IPS-15b (cell line): Measurements from ENCODE around the gene CDHR1.

Experiments used
- H3K27me3 ChIP-seq: one replicate; pipeline ENCODE4 v1.6.1; 2013; ENCODE audit warnings: low read length; ENCODE audit not compliant: control insufficient read depth, insufficient read depth
- H3K36me3 ChIP-seq: one replicate; pipeline ENCODE4 v1.6.1; 2013; ENCODE audit warnings: low read length; ENCODE audit not compliant: control insufficient read depth, insufficient read depth
- H3K4me1 ChIP-seq: one replicate; pipeline ENCODE4 v1.6.1; 2013; ENCODE audit warnings: mild to moderate bottlenecking, low read length; ENCODE audit not compliant: control insufficient read depth, insufficient read depth
- H3K4me3 ChIP-seq: one replicate; pipeline ENCODE4 v1.5.1; 2013; ENCODE audit warnings: low read depth, low read length
- H3K9ac ChIP-seq: one replicate; pipeline ENCODE4 v1.6.1; 2013; ENCODE audit warnings: low read depth, mild to moderate bottlenecking, low read length
- H3K9me3 ChIP-seq: one replicate; pipeline ENCODE4 v1.6.1; 2013; ENCODE audit warnings: mild to moderate bottlenecking, low read length; ENCODE audit not compliant: control insufficient read depth, insufficient read depth

CDHR1 gene

DNA sequence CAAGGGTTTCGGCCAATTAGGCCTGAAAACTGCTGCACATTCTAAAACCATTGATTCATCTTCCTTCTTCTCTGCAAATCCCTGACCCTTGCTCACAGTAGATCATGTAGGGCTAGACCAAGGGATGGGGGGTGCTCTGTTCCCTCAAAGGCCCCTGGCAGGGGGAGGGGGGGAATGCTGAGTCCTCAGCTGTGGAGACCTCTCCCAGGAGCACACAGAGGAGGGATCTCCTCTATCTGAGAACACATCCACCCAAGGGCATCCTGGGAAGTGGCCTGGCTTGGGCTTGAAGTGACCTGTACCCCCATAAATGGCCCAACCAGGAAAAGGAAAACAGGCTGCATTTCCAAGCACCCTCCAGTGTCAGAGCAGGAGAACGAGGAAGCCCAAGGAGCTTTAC lies 1.0 kb upstream of the CDHR1 start:
- Histone ChIP-seq H3K9ac (no peak overlapping the region), H3K27me3 (peaks cover 61% of the 10 kb centered on the region), H3K9me3 (no peaks in the 10 kb centered on the region), H3K36me3 (peaks cover 4% of the 10 kb centered on the region), H3K4me1 (peaks cover 3% of the 10 kb centered on the region), H3K4me3 (no peak overlapping the region)

DNA sequence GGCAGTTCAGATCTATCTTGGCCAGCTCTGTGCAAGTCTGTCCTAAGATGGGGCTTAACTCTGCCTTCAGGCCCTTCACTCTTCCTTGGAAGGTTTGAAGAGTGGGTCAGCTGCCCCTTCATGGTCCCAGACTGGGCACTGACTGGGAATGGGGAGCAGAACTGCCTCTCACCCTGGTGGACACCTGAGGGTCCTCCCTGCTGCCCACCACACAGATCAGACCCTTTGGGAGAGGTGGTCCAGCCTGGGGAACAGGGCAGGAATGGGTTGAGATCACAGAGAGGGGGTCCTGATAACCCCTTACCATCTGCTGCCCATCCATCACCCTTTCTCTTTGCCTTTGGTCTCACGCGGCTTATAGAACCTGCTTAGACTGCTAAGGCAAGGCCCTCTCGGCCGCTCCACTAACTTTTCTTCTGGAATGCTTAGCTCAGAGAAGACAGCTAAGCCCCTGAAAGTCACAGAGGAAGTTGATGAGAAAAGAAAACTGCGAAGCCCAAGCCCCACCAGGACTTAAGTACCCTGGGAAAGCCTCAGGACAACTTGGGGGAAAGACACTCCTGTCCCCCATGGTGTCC lies 402 bp upstream of the CDHR1 start:
- no peak overlapping the region for H3K9ac ChIP-seq
- H3K36me3 ChIP-seq = peaks cover 4% of the 10 kb centered on the region
- peaks cover 3% of the 10 kb centered on the region for H3K4me1 ChIP-seq
- peaks cover 61% of the 10 kb centered on the region for H3K27me3 ChIP-seq
- H3K9me3 ChIP-seq = no peaks in the 10 kb centered on the region
- H3K4me3 ChIP-seq = peak overlapping the region; percentile 39

DNA sequence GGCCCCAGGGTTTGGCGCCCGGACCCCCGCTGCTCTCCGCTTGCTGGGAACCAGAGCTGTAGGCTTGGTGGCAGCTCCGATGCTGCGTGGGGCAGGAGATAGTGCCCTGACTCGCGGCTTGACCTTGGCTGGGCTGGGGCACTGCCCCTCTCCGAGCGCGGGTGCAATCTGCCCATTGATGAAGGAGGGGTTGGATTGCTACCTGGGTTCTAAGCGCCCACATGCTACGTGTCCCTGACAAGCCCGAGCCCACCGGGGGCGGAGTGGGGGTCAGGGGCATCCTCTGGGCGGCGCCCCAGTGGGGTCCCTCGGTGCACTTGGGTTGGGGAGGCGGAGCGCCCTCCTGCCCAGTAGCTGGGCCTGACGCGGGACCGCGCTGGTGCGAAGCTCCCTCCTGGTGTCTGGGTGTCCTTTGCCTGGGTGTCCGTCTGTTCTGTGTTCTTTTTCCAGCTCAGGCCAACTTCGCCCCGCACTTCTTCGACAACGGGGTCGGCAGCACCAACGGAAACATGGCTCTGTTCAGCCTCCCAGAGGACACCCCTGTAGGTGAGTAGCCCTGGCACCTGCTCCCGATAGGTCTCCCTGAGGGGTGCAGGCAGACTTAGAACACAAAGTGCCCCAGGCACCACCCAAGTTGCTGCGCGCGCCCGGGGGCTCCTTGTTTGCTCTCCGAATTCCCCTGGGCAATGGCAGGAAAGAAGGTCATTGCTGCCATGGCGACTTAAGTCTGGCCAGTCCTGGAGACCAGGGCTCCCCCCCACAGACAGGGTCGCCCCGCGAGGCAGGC lies 900 bp downstream of the CDHR1 start:
- Histone ChIP-seq H3K9me3 (no peaks in the 10 kb centered on the region), H3K4me3 (peak overlapping the region; percentile 68), H3K27me3 (peaks cover 61% of the 10 kb centered on the region), H3K4me1 (peaks cover 3% of the 10 kb centered on the region), H3K9ac (no peak overlapping the region), H3K36me3 (peaks cover 4% of the 10 kb centered on the region)

DNA sequence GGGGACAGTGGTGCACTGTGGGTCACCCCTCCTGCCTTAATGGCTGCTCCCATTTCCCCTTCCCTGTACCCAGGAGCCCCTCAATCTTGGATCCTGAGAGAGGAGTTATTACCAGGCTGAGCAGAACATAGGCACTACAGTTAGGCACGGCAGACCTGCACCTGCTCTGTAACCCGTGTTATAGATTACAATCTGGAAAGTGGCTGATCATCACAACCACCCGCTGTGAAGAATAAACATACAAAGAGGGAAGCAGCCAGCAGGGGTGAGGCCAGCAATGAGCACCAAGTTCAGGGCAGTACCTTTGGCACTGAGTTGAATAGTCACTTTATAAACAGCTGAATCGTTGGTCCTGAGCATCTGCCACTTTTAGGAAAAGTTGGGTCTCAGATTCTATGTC lies 1.7 kb downstream of the CDHR1 start:
- Histone ChIP-seq H3K27me3 (peaks cover 59% of the 10 kb centered on the region), H3K4me1 (peaks cover 3% of the 10 kb centered on the region), H3K9me3 (no peaks in the 10 kb centered on the region), H3K4me3 (no peak overlapping the region), H3K36me3 (peaks cover 4% of the 10 kb centered on the region), H3K9ac (no peak overlapping the region)

DNA sequence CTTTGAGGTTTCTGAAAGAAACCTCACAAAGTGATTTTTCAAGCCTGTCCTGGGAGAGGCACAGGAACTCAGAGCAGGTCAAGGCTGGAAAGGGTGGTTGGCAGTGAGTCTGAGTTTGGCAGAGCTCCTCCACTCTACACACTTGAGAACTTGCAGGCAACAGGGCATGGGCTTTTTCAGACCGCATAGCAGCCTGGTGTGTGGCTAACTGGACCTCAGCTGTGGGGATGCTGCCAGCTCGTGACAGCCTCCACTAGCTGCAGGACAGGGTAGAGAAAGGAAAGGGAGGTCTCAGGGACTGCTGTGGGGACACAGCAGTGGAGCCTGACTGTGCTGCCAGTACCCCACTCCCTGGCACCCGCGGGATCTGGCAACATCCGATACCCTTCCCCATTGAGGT lies 2.6 kb downstream of the CDHR1 start:
- no peak overlapping the region for H3K4me3 ChIP-seq
- H3K9ac ChIP-seq = no peak overlapping the region
- H3K27me3 ChIP-seq = peaks cover 54% of the 10 kb centered on the region
- H3K36me3 ChIP-seq = peaks cover 4% of the 10 kb centered on the region
- no peaks in the 10 kb centered on the region for H3K9me3 ChIP-seq
- H3K4me1 ChIP-seq = peaks cover 3% of the 10 kb centered on the region

DNA sequence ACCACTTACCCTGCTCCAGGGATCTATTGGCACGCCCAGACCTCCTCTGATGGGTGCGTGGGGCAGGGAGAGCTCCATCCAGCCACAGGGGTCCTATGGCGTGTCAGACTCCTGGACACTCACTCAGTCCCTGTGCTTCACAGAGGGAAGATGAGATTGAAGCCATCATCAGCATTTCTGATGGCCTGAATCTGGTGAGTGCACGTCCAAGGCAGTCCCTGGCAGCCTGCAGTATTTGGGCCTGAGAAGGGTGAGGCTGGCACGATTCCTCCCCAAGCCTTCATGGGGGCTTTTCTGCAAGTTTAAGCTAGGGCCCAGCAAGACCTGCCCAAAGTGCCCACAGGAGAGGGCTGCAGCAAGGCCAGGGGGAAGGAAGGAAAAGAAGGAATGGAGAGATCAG lies 3.3 kb downstream of the CDHR1 start:
- Histone ChIP-seq H3K36me3 (peaks cover 4% of the 10 kb centered on the region), H3K4me1 (peaks cover 3% of the 10 kb centered on the region), H3K9me3 (no peaks in the 10 kb centered on the region), H3K27me3 (peaks cover 53% of the 10 kb centered on the region), H3K9ac (no peak overlapping the region), H3K4me3 (no peak overlapping the region)

DNA sequence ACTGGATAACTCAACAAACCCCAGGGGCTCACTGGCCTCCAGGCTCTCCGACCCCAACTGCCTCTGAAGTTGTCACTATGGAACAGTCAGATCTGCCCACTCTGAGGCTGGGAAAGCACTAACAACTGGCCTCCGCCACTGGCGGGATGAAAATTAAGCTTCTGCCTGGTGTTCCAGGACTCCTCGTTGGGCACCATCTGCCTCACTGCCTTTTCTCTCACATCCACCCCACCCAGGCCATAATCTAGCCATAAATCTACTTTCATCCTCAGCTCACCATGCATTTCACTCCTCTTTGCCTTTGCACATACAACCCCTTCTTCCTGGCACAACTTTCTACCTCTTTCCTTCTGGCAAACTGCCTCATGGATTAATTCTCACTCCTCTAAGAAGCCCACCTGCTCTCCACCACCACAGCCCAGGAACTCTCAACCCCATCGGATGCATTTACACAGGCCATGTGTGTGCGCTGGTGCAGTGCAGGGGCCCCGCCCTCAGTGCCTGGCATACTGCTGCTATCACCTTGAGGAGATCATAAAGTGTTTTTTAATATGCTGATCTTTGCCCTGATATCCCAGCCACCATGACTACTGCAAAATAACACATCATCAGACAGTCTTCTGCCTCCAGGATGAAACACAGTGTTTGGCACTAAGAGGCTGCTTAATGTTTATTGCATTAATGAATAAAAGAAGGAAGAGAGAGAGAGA lies 4.0 kb downstream of the CDHR1 start:
- no peaks in the 10 kb centered on the region for H3K9me3 ChIP-seq
- H3K27me3 ChIP-seq = peaks cover 45% of the 10 kb centered on the region
- H3K36me3 ChIP-seq = peaks cover 4% of the 10 kb centered on the region
- H3K4me1 ChIP-seq = peaks cover 3% of the 10 kb centered on the region
- H3K9ac ChIP-seq = no peak overlapping the region
- H3K4me3 ChIP-seq = no peak overlapping the region

DNA sequence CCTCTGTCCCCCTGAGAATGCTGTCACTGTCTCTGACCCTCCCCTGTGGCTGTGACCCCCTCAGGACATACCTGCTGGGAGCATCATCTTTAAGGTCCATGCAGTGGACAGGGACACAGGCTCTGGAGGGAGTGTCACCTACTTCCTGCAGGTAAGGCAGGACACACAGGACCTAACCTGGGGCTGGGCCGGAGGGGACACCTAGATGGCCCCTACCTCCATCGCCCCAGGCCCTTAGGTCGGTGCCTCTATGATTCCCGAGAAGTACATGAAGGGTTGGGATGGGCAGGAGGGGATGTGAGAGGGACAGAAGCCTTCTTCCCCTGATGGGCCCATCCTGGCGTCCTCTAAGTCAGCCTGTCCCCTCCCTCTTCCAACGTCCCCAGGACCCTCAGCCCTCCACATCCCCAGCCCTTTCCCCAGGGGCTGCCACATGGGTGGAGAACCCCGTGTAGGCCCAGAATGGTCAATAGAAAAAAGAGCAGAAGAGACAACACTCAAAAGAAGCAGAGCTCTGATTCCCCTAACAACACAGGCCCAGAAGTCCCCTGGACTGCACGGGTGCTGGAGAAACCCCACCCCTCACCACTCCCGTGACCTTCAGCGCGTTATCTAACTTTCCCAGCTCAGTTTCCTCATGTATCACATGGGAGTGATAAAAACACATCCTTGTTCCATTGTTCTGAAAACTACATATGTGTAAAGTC lies 6.4 kb downstream of the CDHR1 start:
- Histone ChIP-seq H3K4me3 (no peak overlapping the region), H3K36me3 (peaks cover 4% of the 10 kb centered on the region), H3K9me3 (no peaks in the 10 kb centered on the region), H3K4me1 (no peaks in the 10 kb centered on the region), H3K9ac (no peak overlapping the region), H3K27me3 (peaks cover 25% of the 10 kb centered on the region)

DNA sequence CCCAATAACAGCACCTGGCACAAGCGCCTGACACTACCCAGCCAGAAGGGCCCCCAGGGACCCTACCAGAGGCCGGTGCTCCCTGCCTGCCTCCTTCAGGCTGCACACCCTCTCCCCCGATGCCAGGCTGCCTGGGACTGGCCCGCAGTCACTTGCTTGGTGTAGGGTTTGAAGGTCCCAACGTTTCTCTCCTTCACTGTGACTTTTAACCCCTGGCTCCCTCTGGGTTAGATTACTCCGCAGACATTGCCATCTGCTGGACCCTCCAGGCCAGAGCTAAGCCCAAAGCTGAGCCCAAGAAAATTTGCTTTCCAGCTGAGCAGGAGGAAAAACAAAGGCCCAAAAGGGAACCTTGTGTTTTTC lies 6.9 kb downstream of the CDHR1 start:
- Histone ChIP-seq H3K9ac (no peak overlapping the region), H3K27me3 (peaks cover 19% of the 10 kb centered on the region), H3K9me3 (no peaks in the 10 kb centered on the region), H3K4me1 (no peaks in the 10 kb centered on the region), H3K36me3 (peaks cover 4% of the 10 kb centered on the region), H3K4me3 (no peak overlapping the region)

DNA sequence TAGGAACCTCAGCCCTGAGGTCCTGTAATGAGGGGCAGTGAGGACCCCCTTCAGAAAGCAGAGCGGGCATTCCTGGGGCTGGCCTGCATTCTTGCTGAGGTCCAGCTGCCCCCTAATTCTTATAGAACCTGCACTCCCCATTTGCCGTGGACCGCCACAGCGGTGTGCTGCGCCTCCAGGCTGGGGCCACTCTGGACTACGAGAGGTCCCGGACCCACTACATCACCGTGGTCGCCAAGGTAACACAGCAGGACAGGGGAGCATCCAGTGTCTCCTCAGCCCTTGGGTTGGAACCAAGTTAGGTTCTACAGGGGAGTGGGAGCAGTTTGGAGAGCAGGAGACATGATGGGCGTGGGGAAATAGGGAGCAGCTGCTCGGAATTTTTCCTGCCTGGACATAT lies 7.3 kb downstream of the CDHR1 start:
- peaks cover 4% of the 10 kb centered on the region for H3K36me3 ChIP-seq
- H3K9me3 ChIP-seq = no peaks in the 10 kb centered on the region
- no peak overlapping the region for H3K4me3 ChIP-seq
- peaks cover 15% of the 10 kb centered on the region for H3K27me3 ChIP-seq
- no peak overlapping the region for H3K9ac ChIP-seq
- H3K4me1 ChIP-seq = no peaks in the 10 kb centered on the region

DNA sequence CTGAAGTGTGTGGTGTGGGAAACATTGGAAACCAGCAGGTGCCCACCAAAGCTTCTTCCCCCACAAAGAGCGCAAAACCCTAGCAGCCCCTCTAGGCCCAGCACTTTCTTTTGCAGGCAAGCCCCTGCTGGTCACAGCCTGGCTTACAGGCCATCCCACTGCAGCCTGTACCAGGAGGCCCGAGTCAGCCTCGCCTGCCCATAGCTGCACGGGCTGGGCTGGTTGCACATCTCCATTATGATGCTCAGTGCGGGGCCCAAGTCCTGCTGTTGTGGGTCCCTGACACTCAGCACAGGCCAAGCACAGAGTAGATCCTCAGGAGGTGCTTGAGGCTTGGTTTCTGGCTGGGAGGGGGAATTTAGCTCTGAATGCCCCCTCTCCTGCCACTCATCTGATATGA lies 8.0 kb downstream of the CDHR1 start:
- H3K4me1 ChIP-seq = no peaks in the 10 kb centered on the region
- no peaks in the 10 kb centered on the region for H3K36me3 ChIP-seq
- no peaks in the 10 kb centered on the region for H3K9me3 ChIP-seq
- H3K27me3 ChIP-seq = peaks cover 8% of the 10 kb centered on the region
- H3K9ac ChIP-seq = no peak overlapping the region
- no peak overlapping the region for H3K4me3 ChIP-seq
